Panc1 (cell line): ENCODE measurements around the gene SOX1. TPM values are rescaled to one million over a fixed set of nuclear protein-coding genes. Genes with fewer than 3 reads are reported as not detected.

Experiments used
- ATAC-seq: fragments of 200-7000 bp; cut with Tn5 transposase; 2 replicates; pipeline ENCODE4 v1.9.1; 2020; ENCODE audit warnings: mild to moderate bottlenecking, moderate library complexity
- BruUV-seq: library from RNA; stranded (reverse); fragments of 400-500 nt; replicated peaks from 2 replicates; lab custom pipeline; 2021; lab: Mats Ljungman, UMichigan
- CTCF ChIA-PET: fragments of 300-600 bp; sonication (Branson Sonifier 250); formaldehyde crosslinking; loops from one replicate; lab custom pipeline; 2022; ENCODE audit warnings: antibody characterized with exemption; lab: Charles Lee
- POLR2A ChIA-PET: fragments of 300-600 bp; sonication (Branson Sonifier 250); formaldehyde crosslinking; loops from one replicate; lab custom pipeline; 2022; ENCODE audit warnings: antibody characterized with exemption; lab: Charles Lee
- DNase-seq: peaks from one replicate; pipeline ENCODE4 v3.0.0-alpha.2; 2010; ENCODE audit warnings: low read depth, low spot score
- H3K27ac ChIP-seq: 2 replicates; pipeline ENCODE4 v1.5.1; 2011; ENCODE audit warnings: mild to moderate bottlenecking, low read length, inconsistent platforms
- H3K27me3 ChIP-seq: fragments of 200-500 bp; sonication (Bioruptor generic); 2 replicates; pipeline ENCODE4 v1.6.0; 2014; ENCODE audit warnings: low read length, inconsistent platforms; ENCODE audit not compliant: control insufficient read depth, insufficient read depth
- H3K36me3 ChIP-seq: fragments of 200-500 bp; sonication (Bioruptor generic); 2 replicates; pipeline ENCODE4 v1.5.1; 2014; ENCODE audit warnings: inconsistent platforms, mild to moderate bottlenecking, low read length, moderate library complexity; ENCODE audit not compliant: control insufficient read depth, insufficient read depth
- H3K4me1 ChIP-seq: 2 replicates; pipeline ENCODE4 v1.5.1; 2011; ENCODE audit warnings: inconsistent platforms, mild to moderate bottlenecking, low read length, moderate library complexity; ENCODE audit not compliant: control insufficient read depth, insufficient read depth
- H3K4me3 ChIP-seq, 2 experiments: 2 replicates each; pipeline ENCODE4 v1.5.1; 2011 to 2012; ENCODE audit warnings: low read depth in 2 of 2, low read length in 2 of 2, mild to moderate bottlenecking in 2 of 2, inconsistent platforms in 1 of 2, moderate library complexity in 1 of 2
- H3K9me3 ChIP-seq: fragments of 200-500 bp; sonication (Bioruptor generic); 2 replicates; pipeline ENCODE4 v1.5.1; 2014; ENCODE audit warnings: low read depth, mild to moderate bottlenecking, inconsistent platforms, low read length, moderate library complexity; ENCODE audit not compliant: control insufficient read depth, insufficient read depth
- CTCF ChIP-seq: fragments of 450-650 bp; IDR thresholded peaks from 2 replicates; pipeline ENCODE4 v1.5.1; 2017; ENCODE audit warnings: mild to moderate bottlenecking
- POLR2AphosphoS5 ChIP-seq: IDR thresholded peaks from 2 replicates; pipeline ENCODE4 v1.6.1; 2012; ENCODE audit warnings: mild to moderate bottlenecking, low read depth, low read length, moderate library complexity
- SIN3A ChIP-seq: IDR thresholded peaks from 2 replicates; pipeline ENCODE4 v1.6.1; 2012; ENCODE audit warnings: low read depth, mild to moderate bottlenecking, low read length, moderate library complexity, borderline replicate concordance; ENCODE audit not compliant: insufficient read depth
- TCF7L2 ChIP-seq: IDR thresholded peaks from 2 replicates; pipeline ENCODE4 v1.6.1; 2011; ENCODE audit warnings: mild to moderate bottlenecking, low read depth, low read length, inconsistent platforms
- in situ Hi-C: cut with HindIII; loops from 2 replicates; pipeline ENCODE4 v1.10.0; 2016; ENCODE audit warnings: low sequenced_read_pairs, low pct_unique_long_range_greater_than_20kb
- intact Hi-C: fragments of 100-400 bp; cut with micrococcal nuclease; formaldehyde crosslinking; loops from one replicate; pipeline ENCODE4 v1.10.0; 2022; ENCODE audit not compliant: unreplicated experiment
- total RNA-seq: library from RNA; stranded (reverse); gene quantifications from one replicate; pipeline ENCODE4 v1.2.1, GENCODE V29; 2021; ENCODE audit not compliant: unreplicated experiment
- TF ChIP-seq, protein P1 (sequence below), 2 experiments: IDR thresholded peaks; 2 replicates each; pipeline ENCODE4 v1.6.1; 2011 to 2012; ENCODE audit warnings: low read depth in 2 of 2, control low read depth in 1 of 2, low read length in 1 of 2, mild to moderate bottlenecking in 1 of 2, moderate library complexity in 1 of 2; ENCODE audit not compliant: insufficient read depth in 1 of 2

SOX1 gene
- total RNA-seq, 1 experiment from 2014 or later, result not detected

DNA sequence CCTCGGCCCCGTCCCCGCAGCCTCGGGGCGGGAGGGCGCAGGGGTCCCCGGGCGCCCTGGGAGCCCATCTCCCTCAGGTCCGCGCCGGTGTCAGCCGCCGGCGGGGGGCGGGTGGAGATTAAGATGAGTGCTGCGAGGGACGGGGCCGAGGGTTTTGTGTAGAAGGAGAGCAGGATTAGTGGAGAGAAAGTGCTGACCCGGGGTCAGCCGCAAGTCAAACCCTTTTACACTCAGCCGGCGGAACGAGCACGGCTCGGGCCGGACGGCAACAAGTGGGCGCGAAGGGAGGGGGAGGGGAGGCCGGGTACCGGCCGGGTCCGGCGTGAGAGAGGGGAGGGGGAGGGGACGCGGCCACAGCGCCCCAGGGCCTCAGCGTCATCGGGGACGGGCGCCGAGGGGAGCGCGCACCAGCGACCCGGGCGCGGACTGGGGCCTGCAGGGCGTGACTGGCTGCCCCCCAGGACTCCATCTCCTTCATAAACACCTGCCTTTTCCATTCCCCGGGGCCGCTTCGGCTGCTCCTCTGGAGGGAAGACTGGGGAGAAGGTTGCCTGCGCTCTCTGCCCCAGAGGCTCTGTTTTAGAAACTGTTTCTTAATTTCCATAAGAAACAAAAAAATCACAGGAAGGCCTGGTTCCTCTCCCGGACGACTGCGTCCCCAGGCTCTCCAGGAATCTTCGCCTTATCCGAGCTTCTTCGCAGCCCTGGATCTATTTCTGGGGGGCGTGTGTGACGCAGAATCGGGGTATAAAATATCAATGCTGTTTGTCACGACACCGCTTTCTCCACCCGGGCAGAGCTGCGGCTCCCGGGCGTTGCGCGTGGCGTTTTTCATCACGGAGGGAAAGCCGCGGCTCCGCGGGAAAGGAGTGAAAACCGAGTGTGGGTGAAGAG is 6.5 kb downstream of the SOX1 start:
- H3K27ac ChIP-seq, result no peak overlapping the region
- no peaks in the 10 kb centered on the region for H3K9me3 ChIP-seq
- DNase-seq (no peak), ATAC-seq (no peak)
- intact Hi-C loops (no loop called here), in situ Hi-C loops (no loop called here)
- no TSS peak for BruUV-seq
- TF ChIP-seq TCF7L2, result no peak
- TF ChIP-seq POLR2AphosphoS5, result no peak
- TF ChIP-seq CTCF, result no peak
- TF ChIP-seq, protein P1, sequence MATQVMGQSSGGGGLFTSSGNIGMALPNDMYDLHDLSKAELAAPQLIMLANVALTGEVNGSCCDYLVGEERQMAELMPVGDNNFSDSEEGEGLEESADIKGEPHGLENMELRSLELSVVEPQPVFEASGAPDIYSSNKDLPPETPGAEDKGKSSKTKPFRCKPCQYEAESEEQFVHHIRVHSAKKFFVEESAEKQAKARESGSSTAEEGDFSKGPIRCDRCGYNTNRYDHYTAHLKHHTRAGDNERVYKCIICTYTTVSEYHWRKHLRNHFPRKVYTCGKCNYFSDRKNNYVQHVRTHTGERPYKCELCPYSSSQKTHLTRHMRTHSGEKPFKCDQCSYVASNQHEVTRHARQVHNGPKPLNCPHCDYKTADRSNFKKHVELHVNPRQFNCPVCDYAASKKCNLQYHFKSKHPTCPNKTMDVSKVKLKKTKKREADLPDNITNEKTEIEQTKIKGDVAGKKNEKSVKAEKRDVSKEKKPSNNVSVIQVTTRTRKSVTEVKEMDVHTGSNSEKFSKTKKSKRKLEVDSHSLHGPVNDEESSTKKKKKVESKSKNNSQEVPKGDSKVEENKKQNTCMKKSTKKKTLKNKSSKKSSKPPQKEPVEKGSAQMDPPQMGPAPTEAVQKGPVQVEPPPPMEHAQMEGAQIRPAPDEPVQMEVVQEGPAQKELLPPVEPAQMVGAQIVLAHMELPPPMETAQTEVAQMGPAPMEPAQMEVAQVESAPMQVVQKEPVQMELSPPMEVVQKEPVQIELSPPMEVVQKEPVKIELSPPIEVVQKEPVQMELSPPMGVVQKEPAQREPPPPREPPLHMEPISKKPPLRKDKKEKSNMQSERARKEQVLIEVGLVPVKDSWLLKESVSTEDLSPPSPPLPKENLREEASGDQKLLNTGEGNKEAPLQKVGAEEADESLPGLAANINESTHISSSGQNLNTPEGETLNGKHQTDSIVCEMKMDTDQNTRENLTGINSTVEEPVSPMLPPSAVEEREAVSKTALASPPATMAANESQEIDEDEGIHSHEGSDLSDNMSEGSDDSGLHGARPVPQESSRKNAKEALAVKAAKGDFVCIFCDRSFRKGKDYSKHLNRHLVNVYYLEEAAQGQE (IDR thresholded peaks at IDR 0.05; ENCODE audit: insufficient read depth in 1 of 2, low read depth in 2 of 2, low read length in 1 of 2), result no peak
- TF ChIP-seq SIN3A, result no peak
- ChIA-PET POLR2A (no interaction called here), CTCF (no interaction called here)
- H3K4me3 ChIP-seq, result no peak overlapping the region
- H3K4me1 ChIP-seq, result no peaks in the 10 kb centered on the region
- H3K36me3 ChIP-seq, result no peaks in the 10 kb centered on the region
- H3K27me3 ChIP-seq, result no peaks in the 10 kb centered on the region

DNA sequence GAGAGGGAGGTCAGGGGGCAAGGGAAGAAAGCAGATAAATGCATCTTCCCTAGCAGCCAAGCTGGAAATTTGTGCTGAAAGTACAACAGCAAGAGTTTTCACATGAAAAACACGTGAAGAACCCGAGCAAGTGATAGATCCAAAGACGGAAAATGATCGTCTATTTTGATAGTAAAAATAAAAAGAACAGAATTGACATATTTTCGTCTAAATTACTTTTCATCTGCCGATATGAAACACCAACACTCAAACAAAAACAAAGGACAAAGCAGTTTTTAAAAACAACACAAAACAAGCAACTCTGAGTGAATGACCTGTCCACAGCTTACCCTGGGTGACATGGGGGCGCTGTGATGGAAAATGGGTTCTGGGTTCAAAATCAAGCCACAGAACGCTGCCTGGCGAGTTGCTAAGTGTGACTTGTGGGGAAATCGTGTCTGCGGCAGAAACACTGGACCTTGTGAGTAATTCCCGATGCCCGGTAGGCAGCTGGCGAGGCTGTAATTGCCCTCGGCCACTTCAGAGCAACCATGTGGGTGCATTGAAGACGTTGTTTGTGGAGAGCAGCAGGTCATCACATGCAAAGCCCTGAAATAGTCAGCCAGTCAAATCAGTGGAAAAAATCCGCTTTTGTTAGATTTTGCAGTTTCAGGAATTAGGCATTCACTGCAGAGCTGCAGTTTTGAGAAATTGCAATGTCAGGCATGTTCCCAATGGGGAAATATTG is 7.4 kb downstream of the SOX1 start:
- DNase-seq (no peak), ATAC-seq (no peak)
- intact Hi-C loops (no loop called here), in situ Hi-C loops (no loop called here)
- H3K36me3 ChIP-seq, result no peaks in the 10 kb centered on the region
- H3K27me3 ChIP-seq, result no peaks in the 10 kb centered on the region
- no TSS peak for BruUV-seq
- ChIA-PET CTCF (no interaction called here), POLR2A (no interaction called here)
- no peaks in the 10 kb centered on the region for H3K4me1 ChIP-seq
- H3K9me3 ChIP-seq, result no peaks in the 10 kb centered on the region
- no peak overlapping the region for H3K4me3 ChIP-seq
- no peak overlapping the region for H3K27ac ChIP-seq
- no peak for TF ChIP-seq POLR2AphosphoS5
- TF ChIP-seq CTCF, result no peak
- TF ChIP-seq, protein P1 (IDR thresholded peaks at IDR 0.05; ENCODE audit: insufficient read depth in 1 of 2, low read depth in 2 of 2, low read length in 1 of 2), result no peak
- no peak for TF ChIP-seq TCF7L2
- no peak for TF ChIP-seq SIN3A
